ENCODE results near the gene PRKCE.

- TF ChIP-seq CTCF (IDR thresholded peaks at IDR 0.05) (no peak), POLR2A (IDR thresholded peaks at IDR 0.05) (no peak), POLR2AphosphoS5 (IDR thresholded peaks at IDR 0.05) (no peak)
These were observed 142.0 kb downstream of the PRKCE start for GRCh38 chr2:45793305-45793962.
